SKM-1 (cell line): ENCODE measurements around the gene CRYGS.
"Not testable (repeated sequence)": the region's sequence is repeated elsewhere in the genome, so short reads cannot be mapped to it uniquely, and the experiment has no call there.

Experiments
- DNase-seq: peaks from one replicate; lab custom pipeline; 2025; ENCODE audit not compliant: unreplicated experiment; lab: John Stamatoyannopoulos, UW

The CRYGS gene

DNA sequence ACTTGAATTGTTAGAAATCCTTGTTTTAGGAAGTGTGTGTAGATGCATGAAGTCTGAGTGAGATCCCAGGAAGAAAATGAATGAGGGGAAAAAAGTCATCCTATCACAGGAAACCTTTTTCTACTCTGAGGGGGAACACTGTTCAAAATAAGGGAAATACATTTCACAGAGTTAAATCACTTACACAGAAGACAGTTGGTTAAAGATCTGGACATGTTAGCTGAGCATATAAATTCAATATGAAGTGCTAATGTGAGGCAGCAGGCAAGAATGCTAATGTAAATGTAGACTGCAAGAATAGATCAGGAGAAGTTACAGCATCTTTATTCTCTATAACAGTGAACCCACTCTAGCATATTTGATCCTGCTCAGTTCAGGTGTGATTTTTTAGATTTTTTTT lies 20.4 kb upstream of the CRYGS start:
- no peak for DNase-seq

DNA sequence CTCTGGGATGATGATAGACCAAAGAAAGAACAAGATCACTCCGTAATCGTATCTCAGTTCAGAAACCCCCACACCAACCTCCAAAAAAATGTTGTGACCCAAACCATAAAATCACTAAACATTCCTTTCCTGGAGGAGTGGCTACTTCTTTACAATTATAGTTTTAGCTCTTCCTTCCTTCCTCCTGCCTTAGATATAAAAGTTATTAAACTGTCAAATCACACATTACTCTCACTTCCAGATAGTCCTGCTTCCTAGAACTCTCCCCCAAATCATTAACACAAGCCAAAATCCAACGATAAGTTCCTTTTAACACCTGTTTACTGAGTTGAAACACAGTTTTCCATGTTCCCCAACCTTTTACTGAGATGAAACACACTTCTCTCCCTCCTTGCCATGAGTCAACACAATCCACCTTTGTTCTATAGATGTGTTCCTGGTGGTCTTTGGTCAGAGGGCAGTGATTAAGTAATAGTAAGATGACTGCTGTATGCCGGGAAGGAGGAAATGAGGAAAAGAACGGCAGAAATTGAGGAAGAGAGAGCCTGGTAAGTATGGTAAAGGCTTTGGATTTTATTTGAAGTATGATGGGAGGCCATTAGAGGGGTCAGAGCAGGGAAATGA lies 8.3 kb upstream of the CRYGS start:
- DNase-seq: no peak

DNA sequence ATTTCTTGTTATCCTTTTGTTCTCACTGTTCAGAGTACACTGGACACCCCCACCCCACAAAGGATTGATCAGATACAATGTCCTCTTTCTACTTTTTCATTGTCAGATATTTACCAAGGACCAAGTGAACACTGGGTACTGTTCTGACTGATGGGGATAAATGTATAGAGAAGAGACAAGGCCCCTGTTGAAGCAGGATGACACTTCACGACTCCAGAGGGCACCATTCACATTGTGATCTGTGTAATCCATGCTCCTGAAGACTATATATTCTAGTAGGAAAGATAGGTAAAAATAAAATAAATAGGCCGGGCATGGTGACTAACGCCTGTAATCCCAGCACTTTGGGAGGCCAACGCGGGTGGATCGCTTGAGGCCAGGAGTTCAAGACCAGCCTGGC lies 7.2 kb upstream of the CRYGS start:
- no peak for DNase-seq

DNA sequence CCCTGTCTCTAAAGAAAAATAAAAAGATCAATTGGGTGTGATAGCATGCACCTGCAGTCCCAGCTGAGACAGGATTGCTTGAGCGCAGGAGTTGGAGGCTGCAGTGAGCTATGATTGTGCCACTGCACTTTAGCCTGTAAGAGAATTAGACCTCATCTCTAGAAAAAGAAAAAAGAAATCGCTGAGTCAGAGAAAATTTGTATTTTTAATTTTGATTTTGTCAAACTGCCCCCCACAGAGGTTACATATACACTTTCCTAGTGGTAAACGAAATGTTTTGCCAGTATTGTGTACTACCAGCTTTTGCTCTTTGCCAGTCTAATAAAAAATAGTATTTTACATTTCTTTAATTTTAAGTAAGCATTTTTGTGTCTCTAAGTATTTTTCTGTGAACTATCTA lies 5.3 kb upstream of the CRYGS start:
- no peak for DNase-seq

DNA sequence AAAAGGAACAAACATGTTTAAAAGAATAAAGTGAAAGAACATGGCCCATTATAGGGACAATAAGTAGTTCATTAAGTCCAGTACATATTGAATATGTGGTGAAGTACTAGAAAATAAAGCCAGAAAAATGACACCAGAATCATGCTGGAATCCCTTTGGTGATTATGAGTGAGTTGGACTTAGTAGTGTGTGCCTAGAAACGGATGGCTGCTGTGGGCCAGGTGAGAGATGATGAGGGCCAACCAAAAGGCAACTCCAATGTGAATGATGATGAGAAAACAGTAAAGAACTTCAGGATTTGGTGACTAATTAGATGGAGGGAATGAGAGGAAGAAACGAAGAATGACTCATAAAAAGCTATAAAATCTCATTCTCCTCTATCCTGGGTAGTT lies 3.3 kb downstream of the CRYGS start:
- no peak for DNase-seq

DNA sequence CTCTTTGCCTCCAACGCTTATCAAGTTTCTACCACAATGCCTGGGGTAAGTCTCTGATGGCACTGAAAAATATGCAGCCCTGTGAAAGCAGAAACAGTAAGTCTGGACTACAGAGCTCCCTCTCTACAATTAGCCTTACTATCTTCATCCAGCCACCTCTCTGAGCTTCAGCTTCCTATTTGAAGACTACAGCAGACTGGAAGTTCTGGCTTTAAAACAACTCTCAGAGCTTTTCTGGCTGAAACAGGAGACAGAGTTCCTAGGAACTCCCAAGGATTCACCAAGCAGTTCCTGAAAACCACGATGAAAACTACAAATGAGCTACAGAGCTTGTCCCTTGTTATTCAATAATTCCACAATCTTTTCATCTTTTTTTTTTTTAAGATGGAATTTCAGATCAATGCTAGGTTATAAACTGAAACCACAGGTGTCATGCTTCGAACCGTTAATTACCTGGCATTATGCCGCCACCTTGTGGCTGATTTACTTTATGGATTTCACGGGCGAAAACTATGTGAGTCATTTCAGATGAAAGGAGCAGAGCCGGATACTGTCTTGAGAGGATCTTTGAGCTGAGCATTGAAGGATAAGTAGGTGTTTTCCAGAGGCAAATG lies 3.9 kb downstream of the CRYGS start:
- DNase-seq: peak; percentile 40

DNA sequence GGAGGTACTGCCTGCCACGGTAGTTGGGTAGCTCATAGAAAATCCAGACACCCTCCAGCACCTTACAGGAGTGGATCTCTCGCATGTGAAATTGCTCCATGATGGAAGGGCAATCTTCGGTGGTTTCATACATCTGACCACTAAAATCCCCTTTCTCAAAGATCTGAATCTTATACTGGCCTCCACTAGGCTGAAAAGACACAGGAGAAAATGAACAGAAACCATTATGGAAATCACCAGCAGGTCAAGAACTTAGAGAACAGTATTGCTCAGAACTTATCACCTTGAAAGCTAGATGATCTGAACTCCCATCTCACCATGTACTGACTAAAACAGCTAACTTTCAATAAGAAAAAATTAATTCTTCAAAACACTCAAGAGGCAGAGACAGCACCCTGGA lies 5.4 kb downstream of the CRYGS start:
- no peak for DNase-seq

DNA sequence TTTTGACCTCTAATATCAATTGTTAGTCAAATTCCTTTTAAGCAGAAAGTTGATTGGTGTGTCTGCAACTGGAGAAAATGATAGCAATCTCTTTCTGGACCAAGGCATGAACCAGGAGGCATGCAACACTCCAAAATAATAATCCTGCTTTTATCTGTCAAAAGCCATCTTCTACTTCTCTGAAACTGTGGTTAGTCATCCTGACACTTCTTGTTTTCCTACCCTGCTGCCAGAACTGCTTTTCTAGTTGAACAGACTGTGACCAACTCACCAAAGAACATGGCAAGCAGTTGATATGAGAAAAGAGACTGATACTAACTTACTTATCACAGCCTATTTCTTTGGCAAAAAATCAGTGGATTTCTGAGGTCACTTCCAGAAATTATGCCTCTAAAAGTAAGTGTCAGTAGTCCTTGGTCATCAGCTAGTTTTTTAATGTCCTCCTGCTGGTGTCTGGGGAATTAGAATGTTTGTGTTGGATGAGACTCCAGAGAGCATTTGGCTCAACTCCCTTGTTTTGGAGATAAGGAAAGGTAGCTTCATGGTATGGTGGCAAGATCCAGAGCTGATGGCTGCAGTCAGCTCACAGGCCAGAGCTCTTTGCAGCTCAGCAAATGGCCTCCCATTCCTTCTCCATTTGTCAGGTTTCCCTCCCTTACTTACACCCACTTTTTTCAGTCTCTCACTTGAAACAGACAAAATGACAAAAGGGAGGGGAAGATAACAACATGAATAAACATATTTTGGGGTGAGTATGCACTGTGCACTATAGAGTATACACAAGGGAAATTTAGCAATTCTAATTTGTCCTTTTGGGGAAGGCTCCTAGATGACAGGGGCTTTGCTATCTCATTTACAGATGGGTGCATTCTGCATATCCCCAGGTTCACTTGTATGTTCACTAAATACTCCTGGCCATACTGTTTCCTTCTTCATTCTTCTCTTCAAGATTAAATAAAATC lies 7.0 kb downstream of the CRYGS start:
- DNase-seq: no peak

DNA sequence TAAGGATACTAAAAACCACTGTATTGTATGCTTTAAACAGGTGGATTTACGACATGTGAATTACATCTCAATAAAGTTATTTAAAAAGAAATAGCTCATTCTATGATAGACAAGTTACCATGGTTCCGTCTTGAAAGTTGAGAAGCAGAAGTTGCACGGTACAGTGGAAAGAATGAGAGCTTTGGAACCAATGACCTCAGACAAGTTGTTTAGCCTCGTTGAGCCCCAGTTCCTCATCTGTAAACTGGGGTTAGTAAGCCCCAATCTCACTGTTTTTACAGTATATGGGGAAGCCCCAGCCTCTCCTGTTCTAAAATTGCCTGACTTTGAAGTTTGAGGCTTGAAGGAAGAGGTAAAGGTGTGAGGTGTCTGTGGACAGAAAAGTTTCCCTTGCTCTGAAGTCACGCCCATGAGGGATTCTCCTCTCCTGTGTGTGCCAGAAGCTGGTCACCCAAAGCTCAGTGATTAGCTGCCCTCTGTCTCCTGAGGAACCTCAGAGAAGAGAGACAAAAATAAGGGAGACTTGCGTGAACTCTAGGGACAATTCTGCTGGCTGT lies 10.0 kb downstream of the CRYGS start:
- DNase-seq: peak; percentile 79

DNA sequence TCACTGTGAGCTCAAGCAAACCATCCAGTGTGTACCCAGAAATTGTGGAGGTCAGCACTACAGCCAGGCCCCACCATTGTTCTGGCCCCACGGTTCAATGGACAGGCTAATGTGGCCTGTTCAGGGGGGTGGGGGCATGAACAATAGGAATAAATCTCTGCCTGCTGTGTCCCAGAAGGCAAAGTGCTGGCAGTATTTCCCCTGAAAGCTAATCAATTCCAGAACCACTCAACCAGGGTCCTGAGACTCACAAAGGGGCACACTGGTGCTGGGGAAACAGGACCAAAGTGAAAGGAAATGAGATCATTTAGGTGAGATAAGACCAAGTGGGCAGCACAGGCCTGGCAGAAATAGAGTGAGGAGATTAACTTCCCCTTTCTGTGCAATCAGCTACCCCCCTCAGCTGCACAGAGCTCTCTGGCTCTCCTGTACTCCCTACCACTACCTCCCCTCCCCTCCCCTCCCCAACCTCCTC lies 11.5 kb downstream of the CRYGS start:
- DNase-seq: peak; percentile 41

DNA sequence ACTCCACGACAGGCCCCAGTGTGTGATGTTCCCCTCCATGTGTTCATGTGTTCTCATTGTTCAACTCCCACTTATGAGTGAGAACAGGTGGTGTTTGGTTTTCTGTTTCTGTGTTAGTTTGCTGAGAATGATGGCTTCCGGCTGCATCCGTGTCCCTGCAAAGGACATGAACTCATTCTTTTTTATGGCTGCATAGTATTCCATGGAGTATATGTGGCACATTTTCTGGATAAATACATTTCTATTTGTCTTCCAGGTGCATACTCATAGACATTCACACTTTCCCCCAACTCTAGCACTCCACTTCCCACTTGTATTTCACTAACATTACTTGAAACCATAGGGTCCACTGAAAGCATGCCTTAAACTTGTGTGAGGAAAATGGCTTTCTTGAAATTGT lies 12.5 kb downstream of the CRYGS start:
- not testable (repeated sequence) for DNase-seq

DNA sequence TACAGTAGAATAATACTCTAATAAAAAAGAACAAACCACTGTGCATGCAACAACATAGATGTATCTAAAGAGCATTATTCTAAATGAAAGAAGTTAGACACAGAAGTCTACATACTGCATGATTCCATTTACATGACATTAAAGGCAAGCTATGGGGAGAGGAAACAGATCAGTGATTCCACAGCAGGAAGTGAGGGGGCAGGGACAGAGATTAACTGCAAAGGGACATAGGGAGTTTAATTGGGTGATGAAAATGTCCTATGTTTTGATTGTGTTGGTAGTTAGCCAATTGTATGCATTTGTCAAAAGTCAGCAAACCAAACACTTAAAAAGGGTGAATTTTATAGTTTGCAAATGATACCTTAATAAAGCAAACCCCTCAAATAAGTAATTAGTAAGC lies 13.8 kb downstream of the CRYGS start:
- DNase-seq: no peak

DNA sequence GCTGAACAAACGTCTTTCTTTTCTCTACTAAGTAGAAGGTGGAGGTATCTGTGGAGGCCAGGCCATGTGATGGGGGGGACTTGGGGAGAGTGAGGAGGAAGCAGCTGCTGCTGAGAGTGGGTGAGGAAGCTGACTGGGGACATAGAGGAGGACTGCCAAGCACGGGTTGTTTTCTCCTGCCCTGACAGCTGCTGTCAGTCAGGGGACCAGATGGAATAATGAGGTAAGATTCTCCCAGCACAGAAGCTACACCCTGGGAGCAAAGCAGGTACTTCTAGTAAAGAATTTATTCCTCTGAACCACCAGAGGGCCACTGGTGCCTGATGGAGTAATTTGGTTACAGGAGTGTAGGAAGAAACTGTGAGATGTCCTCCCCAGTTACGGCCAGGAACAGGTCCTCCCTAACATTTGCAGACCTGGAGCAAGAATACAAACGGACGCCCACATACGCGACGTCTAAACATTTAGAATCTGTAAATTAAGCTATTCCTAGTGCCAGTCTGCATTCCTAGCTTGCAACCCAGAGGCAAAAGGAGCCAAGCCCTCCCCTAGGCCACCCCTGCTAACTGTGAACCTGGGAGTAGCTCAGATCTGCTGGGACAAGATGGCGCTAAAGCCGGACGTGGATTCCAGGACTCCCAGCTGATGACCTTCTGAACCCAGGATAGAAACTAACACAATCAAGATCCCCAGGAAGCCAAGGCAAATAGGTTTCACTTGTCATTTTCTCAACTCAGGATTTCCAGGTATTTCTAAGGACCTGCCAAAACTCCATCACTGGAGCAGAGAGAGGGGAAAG lies 14.8 kb downstream of the CRYGS start:
- DNase-seq: no peak

DNA sequence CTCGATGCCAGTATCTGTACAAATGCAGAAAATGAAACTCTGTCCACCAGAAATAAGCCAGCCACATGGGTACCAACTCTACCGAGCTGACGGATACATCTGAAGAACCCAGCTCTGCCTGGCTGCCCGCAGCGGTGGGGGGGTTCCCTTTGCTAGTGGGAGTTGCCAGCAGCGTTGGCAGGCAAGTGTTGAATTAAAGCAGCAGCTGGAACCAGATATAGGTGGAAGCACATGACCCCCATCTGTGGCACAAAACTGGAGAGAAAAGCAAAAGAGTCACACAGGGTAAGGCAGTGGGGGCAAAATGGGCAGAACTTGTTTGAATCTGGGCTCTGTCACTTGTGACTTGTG lies 17.9 kb downstream of the CRYGS start:
- no peak for DNase-seq

DNA sequence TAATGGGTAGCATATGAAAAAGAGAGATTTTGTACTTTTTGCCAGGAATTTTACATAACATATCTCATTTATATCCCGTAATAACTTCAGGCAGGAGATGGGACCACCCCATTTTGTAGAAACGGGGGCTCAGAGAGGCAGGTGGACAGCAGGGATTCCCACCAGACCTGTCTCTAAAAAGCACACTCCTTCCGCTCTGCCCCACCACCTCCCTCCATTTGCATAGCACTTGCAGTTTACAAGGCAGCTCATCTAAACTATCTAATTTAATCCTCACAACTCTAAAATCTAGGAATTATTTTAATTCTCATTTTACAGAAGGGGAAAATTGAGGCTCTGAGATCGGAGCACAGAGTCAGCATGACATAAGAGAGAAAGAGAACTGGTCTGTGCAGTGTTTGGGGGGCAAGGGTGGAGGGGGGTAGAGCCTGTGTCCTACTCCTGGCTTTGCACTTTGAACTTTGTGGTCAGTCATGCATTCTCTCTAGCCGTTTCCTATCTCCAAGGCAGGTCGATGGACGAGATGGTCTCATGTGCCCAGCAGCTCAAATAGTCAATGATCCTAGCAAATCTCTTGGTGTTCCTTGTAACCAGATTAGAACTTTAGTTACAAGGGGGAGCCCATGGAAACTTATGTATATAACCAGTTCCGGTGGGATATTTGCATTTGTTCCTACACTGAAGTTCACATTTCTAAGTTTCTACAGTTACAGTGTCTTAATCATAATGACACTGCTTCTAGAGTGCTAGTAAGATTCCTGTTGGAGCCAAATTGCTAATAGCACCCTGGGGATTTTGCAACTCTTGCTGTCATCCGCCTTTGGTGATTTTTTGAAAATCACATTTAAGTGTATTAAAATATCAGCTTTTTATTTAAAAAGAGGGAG lies 18.6 kb downstream of the CRYGS start:
- no peak for DNase-seq

DNA sequence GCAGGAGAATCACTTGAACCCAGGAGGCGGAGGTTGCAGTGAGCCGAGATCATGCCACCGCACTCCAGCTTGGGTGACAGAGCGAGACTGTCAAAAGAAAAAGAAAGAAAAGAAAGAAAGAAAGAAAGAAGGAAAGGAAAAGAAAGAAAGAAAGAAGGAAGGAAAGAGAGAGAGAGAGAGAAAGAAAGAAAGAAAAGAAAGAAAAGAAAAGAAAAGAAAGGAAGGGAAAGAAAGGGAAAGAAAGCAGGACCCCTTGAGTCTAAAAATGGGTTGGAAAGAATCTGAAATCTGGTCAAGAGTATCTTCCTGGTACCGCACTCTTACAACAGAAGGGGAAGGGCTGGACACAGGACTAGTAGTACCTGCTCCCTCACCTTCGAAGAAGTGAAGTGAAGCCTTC lies 19.6 kb downstream of the CRYGS start:
- DNase-seq: no peak

DNA sequence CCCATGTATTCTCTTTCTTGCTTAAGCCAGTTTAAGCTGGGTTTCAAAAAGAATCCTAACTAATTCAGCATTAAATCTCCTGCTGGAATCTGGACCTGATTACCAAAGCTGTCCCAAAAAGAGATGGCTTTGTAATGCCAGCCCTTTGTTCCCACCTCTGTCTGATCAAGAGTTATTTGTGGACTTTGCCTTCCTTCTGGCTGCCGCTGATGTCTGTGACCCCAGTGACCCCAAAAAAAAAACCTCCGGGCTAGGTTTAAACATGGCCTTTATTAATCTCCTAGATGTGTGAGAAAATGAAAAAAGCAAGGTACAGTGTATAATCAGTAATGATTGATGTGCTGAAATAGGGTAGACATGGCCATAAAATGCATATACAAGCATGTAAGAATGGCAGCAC lies 20.7 kb downstream of the CRYGS start:
- no peak for DNase-seq

DNA sequence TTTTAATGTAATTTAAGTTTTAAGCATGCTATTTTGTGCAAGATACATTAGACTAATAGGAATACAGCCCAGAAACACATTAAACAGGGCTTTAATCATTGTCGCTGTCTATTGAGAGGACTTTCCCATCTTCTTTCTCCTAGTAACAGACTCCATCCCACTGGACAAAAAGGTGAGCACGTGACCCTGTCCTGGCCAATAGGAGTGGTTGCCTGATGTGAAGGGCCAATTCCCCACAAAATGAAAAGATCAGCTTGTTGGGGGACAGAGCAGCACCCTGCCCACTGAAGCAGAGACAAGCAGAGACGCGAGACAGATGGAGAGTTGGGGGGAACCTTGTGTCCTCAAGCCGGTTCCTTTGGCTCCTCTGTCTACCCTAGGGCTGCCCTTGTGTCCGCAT lies 21.2 kb downstream of the CRYGS start:
- DNase-seq: no peak

DNA sequence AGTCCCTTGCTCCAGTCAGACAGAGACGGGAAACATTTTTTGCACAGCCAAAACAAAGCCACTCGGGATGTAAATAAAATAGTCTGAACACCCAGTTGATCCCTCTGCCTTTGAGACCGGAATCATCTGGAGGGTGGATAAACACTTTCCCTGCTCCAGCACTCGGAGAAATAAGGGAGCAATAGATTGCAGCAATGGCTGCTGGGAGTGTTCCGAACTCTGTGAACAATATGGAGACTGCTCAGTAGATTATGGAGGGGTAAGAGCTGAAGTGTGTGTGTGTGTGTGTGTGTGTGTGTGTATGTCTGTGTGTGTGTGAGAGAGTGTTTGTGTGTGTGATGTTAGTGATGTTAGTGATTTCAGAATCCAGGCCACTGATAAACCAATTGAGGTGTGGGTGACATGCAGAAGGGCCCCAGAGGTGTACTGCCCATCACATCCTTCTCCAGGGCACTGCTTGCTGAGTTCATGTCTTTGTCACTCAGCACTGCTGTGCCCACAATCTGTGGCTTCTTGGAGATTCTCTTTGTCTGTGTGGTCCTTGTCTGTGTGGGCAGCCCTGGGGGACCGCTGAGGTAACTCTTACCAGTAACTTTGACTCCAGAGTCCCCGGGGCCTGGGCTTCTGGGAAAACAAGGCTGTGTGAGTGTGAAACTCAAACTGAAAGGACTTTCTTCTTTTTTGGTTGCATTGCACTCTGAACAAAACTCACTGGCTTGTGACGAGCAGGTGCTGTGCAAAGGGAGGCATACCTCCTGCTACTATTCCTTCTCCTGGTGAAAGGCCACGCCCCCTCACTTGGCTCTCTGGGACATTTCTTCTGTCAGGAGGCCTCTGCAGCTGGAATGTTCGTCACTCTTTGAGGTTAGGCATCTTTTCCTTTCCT lies 23.0 kb downstream of the CRYGS start:
- no peak for DNase-seq
